Measurements from ENCODE around the gene MYH6.
A peak's percentile ranks its signal among the peaks of the same experiment; 100 is the strongest.

The MYH6 gene

GRCh38 chr14:23376482-23377197 is 31.4 kb downstream of the MYH6 start, which contains the start of gene CMTM5:
Gene CMTM5 (plus strand): TSS chr14:23377046. CDS start chr14:23377252, 206 bp downstream.
- peak; percentile 70 for DNase-seq (ENCODE audit: low spot score)

GRCh38 chr14:23375527-23376251 is 32.4 kb downstream of the MYH6 start:
- no peak for DNase-seq (ENCODE audit: low spot score)

DNA sequence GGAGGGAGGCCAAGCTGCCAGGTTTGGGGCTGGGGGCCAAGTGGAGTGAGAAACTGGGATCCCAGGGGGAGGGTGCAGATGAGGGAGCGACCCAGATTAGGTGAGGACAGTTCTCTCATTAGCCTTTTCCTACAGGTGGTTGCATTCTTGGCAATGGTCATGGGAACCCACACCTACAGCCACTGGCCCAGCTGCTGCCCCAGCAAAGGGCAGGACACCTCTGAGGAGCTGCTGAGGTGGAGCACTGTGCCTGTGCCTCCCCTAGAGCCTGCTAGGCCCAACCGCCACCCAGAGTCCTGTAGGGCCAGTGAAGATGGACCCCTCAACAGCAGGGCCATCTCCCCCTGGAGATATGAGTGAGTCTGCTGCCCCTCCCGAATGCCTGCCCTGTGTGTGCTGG is 35.0 kb downstream of the MYH6 start:
- no peak for DNase-seq (ENCODE audit: low spot score)

GRCh38 chr14:23372509-23372908 is 35.6 kb downstream of the MYH6 start, which contains the start of gene IL25:
Gene IL25 (plus strand): TSS chr14:23372809.
- DNase-seq (ENCODE audit: low spot score), result no peak

GRCh38 chr14:23371865-23372264 is 36.2 kb downstream of the MYH6 start:
- no peak for DNase-seq (ENCODE audit: low spot score)

DNA sequence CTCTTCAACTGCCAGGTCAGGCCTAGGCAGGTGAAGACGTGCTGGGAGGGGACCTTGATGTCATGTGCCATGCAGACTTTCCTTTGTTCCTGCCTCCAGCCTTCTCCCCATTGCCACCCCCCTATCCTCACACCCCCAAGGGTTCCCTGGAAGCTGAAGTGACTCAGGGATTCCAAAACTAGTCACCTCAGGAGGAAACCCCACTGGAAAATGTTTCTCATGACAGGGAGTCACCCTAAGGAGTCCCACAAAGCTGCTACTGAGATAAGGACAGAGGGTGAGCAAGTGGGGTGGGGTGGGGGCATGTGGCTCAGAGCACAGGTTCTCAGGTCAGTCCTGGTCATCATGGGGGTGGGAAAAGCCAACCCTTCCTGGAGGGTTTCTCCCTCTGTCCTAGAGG is 37.9 kb downstream of the MYH6 start:
- DNase-seq (ENCODE audit: low spot score), result no peak

DNA sequence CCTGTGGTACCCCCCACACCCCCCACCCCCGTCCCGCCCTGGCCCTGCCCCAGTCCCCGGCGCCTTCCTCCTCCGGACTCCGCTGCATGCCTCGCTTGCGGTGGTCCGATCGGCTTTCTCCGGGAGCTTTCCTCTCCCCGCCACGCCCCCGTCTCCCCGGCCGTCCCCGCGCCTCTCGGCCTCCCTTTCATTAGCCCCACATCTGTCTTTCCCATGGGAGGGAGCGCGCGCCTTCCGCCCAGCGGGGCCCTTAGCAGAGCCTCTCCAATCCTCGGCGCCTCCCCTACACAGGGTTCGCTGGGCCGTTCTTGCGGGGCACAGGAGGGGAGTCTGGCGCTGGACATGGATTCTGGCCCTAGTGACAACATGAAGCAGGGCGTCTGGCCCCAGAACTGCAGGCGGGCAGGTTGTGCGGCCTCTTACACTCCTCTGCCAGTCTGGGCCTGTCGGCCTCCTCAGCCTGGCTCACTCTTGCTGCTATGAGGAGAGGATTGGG is 41.6 kb downstream of the MYH6 start:
- DNase-seq (ENCODE audit: low spot score), result peak; percentile 96

- DNase-seq (ENCODE audit: low spot score), result no peak
These were observed 42.2 kb downstream of the MYH6 start for GRCh38 chr14:23365732-23366425.

GRCh38 chr14:23365036-23365731 is 42.9 kb downstream of the MYH6 start, which contains the start of gene EFS:
Gene EFS (minus strand): TSS chr14:23365172. CDS start chr14:23365025, 147 bp downstream.
- peak; percentile 74 for DNase-seq (ENCODE audit: low spot score)

GRCh38 chr14:23364164-23365035 is 43.7 kb downstream of the MYH6 start:
- DNase-seq (ENCODE audit: low spot score), result peak; percentile 69

GRCh38 chr14:23362200-23362599 is 45.9 kb downstream of the MYH6 start:
- DNase-seq (ENCODE audit: low spot score), result no peak

- no peak for DNase-seq (ENCODE audit: low spot score)
These were observed 46.3 kb downstream of the MYH6 start for GRCh38 chr14:23361763-23362162.

GRCh38 chr14:23361320-23361719 is 46.8 kb downstream of the MYH6 start:
- DNase-seq (ENCODE audit: low spot score), result no peak

- DNase-seq (ENCODE audit: low spot score), result no peak
These were observed 47.6 kb downstream of the MYH6 start for GRCh38 chr14:23360496-23360895.

DNA sequence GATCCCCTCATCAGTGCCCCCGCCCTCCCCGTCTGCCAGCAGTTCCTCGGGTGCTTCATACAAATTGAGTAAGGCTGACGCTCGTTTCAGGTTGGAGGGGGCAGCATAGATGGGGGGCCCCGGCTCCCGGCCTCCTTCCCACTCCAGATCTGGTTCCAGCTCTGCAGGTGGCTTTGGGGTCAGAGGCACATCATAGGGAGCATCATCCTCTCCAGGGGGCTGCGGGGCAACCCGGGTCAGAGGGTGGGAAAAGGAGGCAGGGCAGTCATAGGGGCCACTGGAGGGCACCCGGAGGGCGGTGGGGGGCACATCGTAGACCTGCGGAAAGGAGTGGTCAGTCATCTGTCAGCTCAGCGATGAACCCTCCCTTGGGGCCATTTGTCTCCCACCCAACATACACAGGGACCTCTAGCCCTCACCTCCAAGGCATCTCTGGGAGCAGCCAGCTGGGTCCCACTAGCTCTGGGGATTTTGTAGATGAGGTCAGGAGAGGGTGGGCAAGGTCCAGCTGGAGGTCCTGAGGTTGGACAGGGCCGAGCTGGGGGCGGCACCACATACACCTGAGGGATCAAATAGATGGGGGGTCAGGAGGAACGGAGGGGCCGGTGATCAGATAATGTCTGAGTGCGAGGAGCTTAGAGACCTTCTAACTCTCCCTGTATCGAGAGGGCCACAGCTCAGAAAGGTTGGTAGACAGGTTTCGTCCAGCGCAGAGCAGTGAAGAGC is 48.2 kb downstream of the MYH6 start:
- DNase-seq (ENCODE audit: low spot score), result no peak

DNA sequence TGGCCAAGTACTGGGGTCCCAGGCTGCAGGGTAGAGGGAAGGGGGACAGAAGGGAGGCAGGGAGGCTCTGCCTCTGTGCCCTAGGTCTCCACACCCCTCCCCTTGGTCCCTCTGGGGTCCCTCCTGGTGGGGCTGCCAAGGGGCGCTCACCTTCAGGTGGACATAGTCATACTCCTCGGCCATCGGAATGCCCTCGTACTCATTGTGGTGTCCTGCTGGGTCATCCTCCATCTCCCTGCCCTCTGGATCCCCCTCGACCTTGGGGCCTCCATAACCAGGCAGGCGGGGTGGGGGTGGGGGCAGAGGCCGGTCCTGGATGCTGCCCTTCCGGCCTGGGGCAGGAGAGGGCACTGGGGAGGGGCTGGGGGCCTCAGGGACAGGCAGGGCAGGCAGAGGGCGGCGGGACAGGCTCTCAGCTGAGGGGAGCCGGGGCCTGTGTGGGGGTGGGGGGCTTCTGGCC is 48.9 kb downstream of the MYH6 start:
- peak; percentile 40 for DNase-seq (ENCODE audit: low spot score)

GRCh38 chr14:23358553-23359166 is 49.4 kb downstream of the MYH6 start:
- DNase-seq (ENCODE audit: low spot score), result peak; percentile 36

DNA sequence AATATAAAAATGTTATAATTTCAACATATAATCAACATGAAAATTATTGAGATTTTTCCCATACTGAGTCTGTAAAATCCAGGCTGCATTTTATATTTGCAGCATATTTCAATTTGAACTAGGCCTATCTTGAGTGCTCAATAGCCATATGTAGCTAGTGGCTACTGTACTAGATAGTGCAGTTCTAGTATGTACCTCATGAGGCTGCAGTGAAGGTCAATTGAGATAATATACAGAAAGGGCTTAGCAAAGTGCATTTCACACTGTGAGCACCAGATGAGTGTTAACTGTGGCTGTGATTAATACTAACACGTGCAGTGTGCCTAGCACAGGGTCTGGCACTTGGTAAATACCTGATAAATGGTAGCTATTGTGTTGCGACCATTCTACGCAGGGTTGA is 50.0 kb downstream of the MYH6 start:
- no peak for DNase-seq (ENCODE audit: low spot score)

- DNase-seq (ENCODE audit: low spot score), result peak; percentile 33
These were observed 50.8 kb downstream of the MYH6 start for GRCh38 chr14:23357261-23357660.

GRCh38 chr14:23356662-23357061 is 51.4 kb downstream of the MYH6 start:
- DNase-seq (ENCODE audit: low spot score), result peak; percentile 19

Data from ecto neural progenitor cell (in vitro differentiated cells).